ENCODE results near the gene PDE4D. TPM values are rescaled to one million over a fixed set of nuclear protein-coding genes. Genes with fewer than 3 reads are reported as not detected.

The PDE4D gene
- polyA plus RNA-seq, 1 donor, result 40.8 TPM

DNA sequence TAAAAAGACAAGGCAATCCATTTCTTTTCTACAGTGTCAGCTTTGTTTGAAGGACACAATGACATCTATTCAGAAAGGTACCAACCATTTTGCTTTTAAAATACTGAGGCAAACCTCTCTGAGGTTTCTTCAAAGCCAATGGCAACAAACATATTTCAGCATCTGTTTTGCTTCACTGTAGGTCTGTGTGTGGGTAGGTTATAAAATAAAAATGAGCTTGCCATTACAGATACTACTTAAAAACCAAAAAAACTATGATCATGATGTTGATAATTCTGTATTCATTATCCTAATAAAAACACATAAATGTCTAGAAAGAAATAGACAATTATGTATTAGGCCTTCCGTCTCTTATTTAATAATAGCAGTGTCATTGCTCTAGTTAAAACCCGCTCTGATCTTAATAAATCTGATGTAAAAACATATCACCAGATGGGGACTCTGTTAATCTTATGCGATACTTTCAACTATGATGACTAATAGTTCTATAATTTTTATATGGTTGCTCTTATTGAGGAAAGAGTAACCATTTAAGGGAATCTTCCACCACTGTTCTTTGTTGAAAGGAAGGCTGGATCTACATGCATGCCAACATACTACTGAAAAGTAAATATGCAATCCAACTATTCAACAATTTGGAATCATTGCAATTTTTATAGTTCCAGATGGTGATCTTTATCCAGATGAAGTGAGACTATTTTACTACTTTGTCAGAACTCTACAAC, 647.2 kb downstream of the PDE4D start:
- DNase-seq, result no peak

DNA sequence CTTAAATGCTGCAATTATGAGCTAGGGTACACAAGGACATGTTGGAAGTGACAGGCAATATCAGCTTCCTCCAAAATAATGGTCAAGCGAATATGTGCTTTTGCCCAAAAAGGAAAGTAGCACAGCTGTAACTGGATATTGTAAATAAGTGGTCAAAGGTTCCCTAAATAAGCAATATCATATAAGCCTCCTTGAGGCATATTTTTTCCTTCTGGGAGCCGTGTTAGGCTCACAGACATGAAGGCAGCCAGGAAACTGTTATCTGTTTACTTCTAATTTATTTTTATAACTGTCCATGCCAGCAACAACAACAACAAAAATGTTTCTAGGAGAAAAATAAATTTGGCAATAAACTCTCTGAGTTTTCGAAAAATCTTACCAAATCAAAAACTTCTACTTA, 648.3 kb downstream of the PDE4D start:
- DNase-seq, result no peak

DNA sequence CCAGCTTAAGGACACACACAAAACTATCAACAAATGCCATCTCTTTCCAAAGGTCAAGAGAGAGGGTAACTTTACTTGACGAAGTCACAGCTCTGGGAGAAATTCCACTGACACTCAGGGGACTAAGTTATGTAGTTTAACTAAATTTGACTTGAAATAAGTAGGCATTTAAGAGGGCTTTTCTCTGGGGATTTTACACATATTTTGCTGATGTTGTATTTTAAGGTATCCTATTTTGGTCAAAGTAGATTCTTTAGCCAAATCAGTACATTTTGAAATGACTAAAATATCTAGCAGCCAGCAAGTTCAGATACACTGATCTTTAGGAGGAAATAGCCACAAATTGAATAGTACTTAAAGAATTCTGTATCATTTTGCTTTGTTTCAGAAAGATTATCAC, 652.0 kb downstream of the PDE4D start:
- DNase-seq, result no peak

DNA sequence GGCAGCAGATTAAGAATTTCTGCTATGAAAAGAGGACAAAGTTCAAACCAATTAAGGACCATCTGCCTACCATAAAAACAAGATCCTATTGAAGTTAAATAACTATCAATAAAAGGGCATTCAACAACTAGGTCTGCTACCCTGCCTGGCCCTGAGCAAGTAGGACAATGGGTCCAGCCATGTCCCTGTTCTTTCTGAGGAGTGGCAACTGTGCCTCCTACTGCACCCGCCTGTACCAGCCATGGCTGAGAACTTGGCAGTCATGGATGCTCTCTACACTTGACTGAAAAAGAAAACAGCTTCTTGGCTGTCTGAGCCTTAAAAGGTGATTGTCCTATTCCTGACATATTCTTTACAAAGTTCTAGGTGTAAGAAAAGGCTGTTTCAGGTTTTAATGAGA, 652.4 kb downstream of the PDE4D start:
- no peak for DNase-seq

GRCh38 chr5:59238126-59238902, 655.2 kb downstream of the PDE4D start:
- no peak for DNase-seq

DNA sequence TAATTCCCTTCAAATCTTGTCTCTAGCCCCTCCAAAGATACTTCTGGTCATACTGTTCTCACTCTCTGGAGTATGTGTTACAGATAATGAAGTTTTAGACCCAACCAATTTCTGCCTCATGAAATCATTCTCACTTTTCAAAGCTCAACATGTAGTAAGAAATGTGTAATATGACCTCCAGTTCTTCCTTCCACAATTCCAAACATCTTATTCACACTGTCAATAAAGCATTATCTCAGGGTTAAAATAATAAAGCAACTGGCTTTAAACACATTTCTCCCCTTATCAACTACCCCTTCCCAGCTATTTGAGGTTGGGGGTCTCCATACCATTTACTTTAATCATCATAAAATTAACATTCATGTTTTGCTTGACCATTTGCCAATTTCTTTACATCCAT, 656.5 kb downstream of the PDE4D start:
- no peak for DNase-seq

DNA sequence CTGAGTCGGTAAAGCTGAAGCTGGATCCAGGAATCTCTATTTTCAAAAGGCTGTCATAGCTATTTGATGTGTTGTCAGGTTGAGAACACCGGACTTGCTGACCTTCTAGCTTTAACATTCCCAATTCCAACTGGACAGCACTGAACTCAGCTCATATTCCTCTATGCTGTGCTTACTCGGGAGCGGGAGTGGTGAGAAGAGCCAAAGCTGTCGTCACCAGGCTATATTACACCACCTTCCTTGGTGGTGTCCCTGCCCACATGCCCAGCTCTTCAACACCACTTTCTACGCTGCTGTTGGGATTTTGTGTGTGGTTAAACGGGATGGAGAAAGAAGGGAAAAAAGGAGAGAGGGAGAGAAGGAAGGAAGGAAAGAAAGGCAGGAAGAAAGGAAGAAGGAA, 657.1 kb downstream of the PDE4D start:
- no peak for DNase-seq

- no peak for DNase-seq
These were observed 659.3 kb downstream of the PDE4D start for GRCh38 chr5:59234236-59234635.

DNA sequence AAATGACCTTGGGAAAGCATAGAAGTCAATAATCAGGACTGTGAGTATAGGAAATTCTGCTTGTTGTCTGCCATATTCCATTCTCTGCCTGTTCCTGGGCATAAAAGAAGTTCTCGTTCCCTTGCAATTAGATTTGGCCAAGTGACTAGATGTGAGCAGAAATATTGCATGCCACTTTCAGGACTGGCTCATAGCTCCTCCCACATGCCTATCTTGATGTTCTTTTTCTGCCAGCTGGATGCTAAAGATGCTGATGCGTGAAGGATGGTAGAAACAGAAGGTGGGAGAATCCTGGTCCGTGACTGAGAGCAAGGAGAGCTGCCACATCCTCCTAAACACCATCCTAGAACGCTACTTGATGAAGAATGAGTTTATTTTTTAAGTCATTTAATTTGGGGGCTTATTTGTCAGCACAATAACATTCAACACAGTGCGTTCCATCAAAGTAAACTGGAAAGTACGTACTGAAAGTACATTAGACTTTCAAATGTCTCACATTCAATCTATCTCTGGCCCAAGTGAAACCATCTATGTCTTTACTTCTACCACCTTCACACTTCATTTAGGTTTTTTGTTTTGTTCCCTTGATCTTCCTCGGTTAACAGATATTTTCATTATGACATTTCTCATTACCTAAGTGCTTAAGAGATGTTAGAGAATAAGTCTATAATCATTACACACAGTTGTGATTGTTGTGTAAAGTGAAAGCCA, 662.1 kb downstream of the PDE4D start:
- no peak for DNase-seq

GRCh38 chr5:59222687-59223511, 670.6 kb downstream of the PDE4D start:
- DNase-seq, result no peak

- DNase-seq, result no peak
These were observed 671.8 kb downstream of the PDE4D start for GRCh38 chr5:59221769-59222168.

GRCh38 chr5:59218424-59219045, 675.0 kb downstream of the PDE4D start:
- no peak for DNase-seq

DNA sequence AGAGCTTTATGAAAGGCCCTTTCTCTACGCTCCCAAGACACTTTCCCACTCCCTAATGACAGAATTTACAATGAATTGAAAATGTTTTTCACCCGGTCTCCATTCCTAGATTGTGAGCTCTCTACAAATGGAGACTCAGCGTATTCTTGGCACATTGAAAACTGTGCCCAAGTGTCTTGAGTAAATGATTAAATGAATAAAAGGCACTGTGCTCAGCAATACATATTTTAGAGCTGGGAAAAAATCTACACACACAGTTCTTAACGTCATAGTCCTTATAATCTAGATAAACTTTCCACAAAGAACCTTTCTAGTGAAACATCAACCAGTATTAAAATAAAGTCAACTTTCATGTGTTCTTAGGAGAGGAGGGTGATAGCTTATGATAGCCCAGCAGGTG, 676.7 kb downstream of the PDE4D start:
- DNase-seq, result no peak

- DNase-seq, result no peak
These were observed 680.9 kb downstream of the PDE4D start for GRCh38 chr5:59212596-59212995.

- DNase-seq, result no peak
These were observed 683.7 kb downstream of the PDE4D start for GRCh38 chr5:59209758-59210359.

GRCh38 chr5:59208474-59208873, 685.1 kb downstream of the PDE4D start:
- no peak for DNase-seq

DNA sequence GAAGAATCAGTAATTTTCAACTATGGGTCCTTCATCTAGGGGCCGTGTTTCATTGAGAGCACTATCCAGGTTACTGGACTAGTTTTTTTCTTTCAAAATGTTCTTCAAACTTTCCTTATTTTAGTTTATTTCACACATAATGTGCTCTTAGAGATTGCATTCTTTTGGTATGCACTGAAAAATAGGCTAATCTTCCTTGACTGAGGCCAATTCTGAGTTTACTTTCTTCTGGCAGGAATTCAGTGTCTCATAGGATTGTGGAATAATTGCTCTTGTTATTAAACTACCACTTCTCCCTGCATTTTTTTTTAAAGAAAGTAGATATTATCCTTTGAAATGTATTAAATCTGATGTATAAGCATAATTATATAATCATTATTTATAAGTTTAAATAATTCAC, 686.1 kb downstream of the PDE4D start:
- no peak for DNase-seq

GRCh38 chr5:59206132-59206581, 687.4 kb downstream of the PDE4D start:
- DNase-seq, result no peak

DNA sequence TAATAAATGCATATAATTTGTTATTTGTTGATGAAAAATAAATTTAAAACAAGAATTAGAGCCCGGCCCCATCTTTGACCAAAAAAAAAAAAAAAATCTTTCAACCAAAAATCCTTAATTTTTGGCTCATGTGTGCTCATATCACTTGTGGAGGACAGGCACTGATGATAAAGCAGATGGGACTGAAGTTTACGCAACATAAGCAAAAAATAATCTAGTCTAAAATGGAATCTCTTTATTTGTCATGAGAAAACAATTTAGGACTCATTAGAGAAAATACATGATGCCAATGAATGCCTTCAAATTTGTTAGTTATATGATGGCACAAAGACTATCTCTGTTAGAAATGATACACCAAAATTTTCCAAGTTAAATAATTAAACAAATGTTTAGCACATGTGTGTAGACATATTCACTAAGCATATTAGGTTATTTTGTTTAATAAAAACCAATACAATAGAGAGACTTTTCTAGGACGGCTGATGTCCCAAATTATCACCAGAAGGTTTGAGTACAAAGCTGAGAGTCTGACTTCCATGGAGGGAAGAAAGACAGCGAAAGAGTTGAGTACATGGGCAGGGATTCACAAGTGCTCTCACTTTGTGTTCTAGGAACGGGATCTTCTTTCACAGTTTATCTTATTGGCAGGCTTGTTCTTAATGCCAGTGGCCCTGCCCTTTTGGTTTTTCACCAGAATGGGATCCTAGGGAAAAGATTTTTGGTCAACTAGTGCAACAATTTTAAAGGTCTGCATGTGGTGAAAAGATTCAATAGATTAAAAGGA, 689.2 kb downstream of the PDE4D start:
- no peak for DNase-seq

- no peak for DNase-seq
These were observed 693.7 kb downstream of the PDE4D start for GRCh38 chr5:59199868-59200267.

GRCh38 chr5:59198832-59199231, 694.7 kb downstream of the PDE4D start:
- no peak for DNase-seq

All from hindlimb muscle (tissue), 1 donor.